SK-N-SH (cell line): ENCODE data around the gene ZFHX3. TPM values are rescaled to one million over a fixed set of nuclear protein-coding genes. Genes with fewer than 3 reads are reported as not detected.

ENCODE experiments used
- CTCF ChIA-PET: fragments of 300-600, 350-600 bp; formaldehyde crosslinking; extraction: SDS; loops from one replicate; lab custom pipeline; 2021; lab: Yijun Ruan, JAX
- POLR2A ChIA-PET: fragments of 350-600 bp; sonication (Branson Sonifier 250); formaldehyde crosslinking; extraction: SDS; loops from one replicate; lab custom pipeline; 2020; ENCODE audit warnings: antibody characterized with exemption, inconsistent platforms; lab: Yijun Ruan, JAX
- DNase-seq: peaks from one replicate; pipeline ENCODE4 v3.0.0; 2012
- H2AFZ ChIP-seq: fragments of 200-600 bp; sonication (generic); 2 replicates; pipeline ENCODE4 v1.8.1; 2016; ENCODE audit warnings: antibody characterized with exemption, mild to moderate bottlenecking, low read depth
- H3F3A ChIP-seq: fragments of 200-600 bp; sonication (generic); replicated peaks from 2 replicates; pipeline ENCODE3; 2016; ENCODE audit warnings: antibody characterized with exemption, mild to moderate bottlenecking; ENCODE audit not compliant: insufficient read depth
- H3K27ac ChIP-seq, 2 experiments: fragments of 200-500 bp in 1 of 2; fragments of 200-600 bp in 1 of 2; sonication (Bioruptor generic) in 1 of 2; sonication (generic), shearing (Covaris generic) in 1 of 2; 2 replicates each; pipeline versions ENCODE4 v1.5.1 to v1.6.1; 2014 to 2016; ENCODE audit warnings: low read depth in 2 of 2, inconsistent platforms in 1 of 2, low read length in 1 of 2, mild to moderate bottlenecking in 1 of 2, mixed read lengths in 1 of 2
- H3K27me3 ChIP-seq: fragments of 200-600 bp; sonication (generic), shearing (Covaris generic); 2 replicates; pipeline ENCODE4 v1.6.1; 2016; ENCODE audit warnings: mixed run types; ENCODE audit not compliant: insufficient read depth
- H3K36me3 ChIP-seq, 2 experiments: fragments of 200-500 bp in 1 of 2; fragments of 200-600 bp in 1 of 2; sonication (Bioruptor generic) in 1 of 2; sonication (generic) in 1 of 2; replicated peaks in 1 of 2; 2 replicates each; pipeline versions ENCODE3 to v1.5.1; 2014 to 2016; ENCODE audit warnings: low read length in 1 of 2, mild to moderate bottlenecking in 1 of 2; ENCODE audit not compliant: insufficient read depth in 2 of 2, control insufficient read depth in 1 of 2
- H3K4me1 ChIP-seq, 2 experiments: fragments of 200-500 bp in 1 of 2; fragments of 200-600 bp in 1 of 2; sonication (Bioruptor generic) in 1 of 2; sonication (generic), shearing (Covaris generic) in 1 of 2; 2 replicates each; pipeline versions ENCODE4 v1.5.1 to v1.6.1; 2014 to 2016; ENCODE audit warnings: low read depth in 1 of 2, low read length in 1 of 2, mixed run types in 1 of 2; ENCODE audit not compliant: insufficient read depth in 2 of 2, control insufficient read depth in 1 of 2
- H3K4me2 ChIP-seq: fragments of 200-600 bp; sonication (generic), shearing (Covaris generic); 2 replicates; pipeline ENCODE4 v1.6.1; 2017; ENCODE audit warnings: mixed run types
- H3K4me3 ChIP-seq, 2 experiments: fragments of 200-500 bp in 1 of 2; fragments of 200-600 bp in 1 of 2; sonication (Bioruptor generic) in 1 of 2; sonication (generic), shearing (Covaris generic) in 1 of 2; 2 replicates each; pipeline versions ENCODE4 v1.5.1 to v1.8.1; 2014 to 2016; ENCODE audit warnings: low read depth in 2 of 2, inconsistent platforms in 1 of 2, low read length in 1 of 2, mild to moderate bottlenecking in 1 of 2, mixed read lengths in 1 of 2, moderate library complexity in 1 of 2
- H3K79me2 ChIP-seq: fragments of 200-600 bp; sonication (generic); 2 replicates; pipeline ENCODE4 v1.8.1; 2017; ENCODE audit warnings: mild to moderate bottlenecking; ENCODE audit not compliant: insufficient read depth
- H3K9ac ChIP-seq: fragments of 200-600 bp; sonication (generic); 2 replicates; pipeline ENCODE4 v1.6.1; 2017; ENCODE audit warnings: mixed run types
- H3K9me2 ChIP-seq: fragments of 200-600 bp; sonication (generic); 2 replicates; pipeline ENCODE4 v1.6.1; 2017; ENCODE audit warnings: mixed run types
- H3K9me3 ChIP-seq: fragments of 200-600 bp; sonication (generic); 2 replicates; pipeline ENCODE4 v1.6.1; 2017; ENCODE audit warnings: mixed run types, mild to moderate bottlenecking, moderate library complexity
- H4K20me1 ChIP-seq: fragments of 200-600 bp; sonication (generic); 2 replicates; pipeline ENCODE4 v1.6.1; 2017; ENCODE audit warnings: mild to moderate bottlenecking, mixed run types; ENCODE audit not compliant: insufficient read depth
- ELF1 ChIP-seq: IDR thresholded peaks from 2 replicates; pipeline ENCODE4 v1.4.0; 2012
- EZH2phosphoT487 ChIP-seq: fragments of 200-600 bp; sonication (generic); IDR thresholded peaks from 2 replicates; pipeline ENCODE4 v1.6.1; 2017; ENCODE audit warnings: low read depth, mixed run types, mild to moderate bottlenecking, antibody characterized with exemption, moderate library complexity, borderline replicate concordance
- FOXJ3 ChIP-seq: sonication (generic); formaldehyde crosslinking; IDR thresholded peaks from 2 replicates; pipeline ENCODE4 v1.5.1; 2020; ENCODE audit warnings: mild to moderate bottlenecking, missing genetic modification reagents
- IRF3 ChIP-seq: fragments of 150-350 bp; IDR thresholded peaks from 2 replicates; pipeline ENCODE4 v1.6.1; 2016; ENCODE audit warnings: mild to moderate bottlenecking, low read depth, low read length
- NFIC ChIP-seq: IDR thresholded peaks from 2 replicates; pipeline ENCODE4 v1.4.0; 2012; ENCODE audit warnings: borderline replicate concordance
- NRF1 ChIP-seq: IDR thresholded peaks from 2 replicates; pipeline ENCODE4 v1.6.1; 2012; ENCODE audit warnings: low read depth, mild to moderate bottlenecking, low read length
- PBX3 ChIP-seq: IDR thresholded peaks from 2 replicates; pipeline ENCODE4; 2012
- POLR2AphosphoS5 ChIP-seq: IDR thresholded peaks from 2 replicates; pipeline ENCODE4 v1.6.1; 2012; ENCODE audit warnings: low read depth, low read length
- RAD21 ChIP-seq: IDR thresholded peaks from 2 replicates; pipeline ENCODE4 v1.6.1; 2012; ENCODE audit warnings: mild to moderate bottlenecking, low read length
- REST ChIP-seq: IDR thresholded peaks from 2 replicates; pipeline ENCODE4 v1.6.1; 2012; ENCODE audit warnings: mild to moderate bottlenecking, low read depth, low read length, moderate library complexity
- TAF1 ChIP-seq: IDR thresholded peaks from 2 replicates; pipeline ENCODE4 v1.6.1; 2012; ENCODE audit warnings: low read depth, mild to moderate bottlenecking, low read length, moderate library complexity, borderline replicate concordance
- TEAD4 ChIP-seq: IDR thresholded peaks from 2 replicates; pipeline ENCODE4 v1.4.0; 2012; ENCODE audit warnings: mild to moderate bottlenecking, borderline replicate concordance; ENCODE audit not compliant: insufficient read depth
- USF1 ChIP-seq: IDR thresholded peaks from 2 replicates; pipeline ENCODE4 v1.4.0; 2012; ENCODE audit warnings: low read depth, borderline replicate concordance
- USF2 ChIP-seq: fragments of 150-350 bp; IDR thresholded peaks from 2 replicates; pipeline ENCODE4 v1.6.1; 2017; ENCODE audit warnings: antibody characterized with exemption, low read length, low read depth, borderline replicate concordance
- YY1 ChIP-seq: IDR thresholded peaks from 2 replicates; pipeline ENCODE4 v1.4.0; 2012; ENCODE audit warnings: low read depth, mild to moderate bottlenecking
- WGBS: methylation state at CpG from one replicate; pipeline ENCODE4 v1.1.6; 2017; ENCODE audit warnings: low lambda C conversion rate; 5-methylcytosine and 5-hydroxymethylcytosine counted together
- polyA plus RNA-seq, 3 experiments: library from polyadenylated mRNA; depleted of rRNA; stranded (reverse); fragments of >200 nt; gene quantifications; 2 replicates each; pipeline ENCODE4 v1.2.3, GENCODE V29; 2012

ZFHX3 gene
- polyA plus RNA-seq, 1 of the 3 experiments (the other 2 are of a cell fraction): 2.0 TPM

- Histone ChIP-seq H3K9ac (no peak overlapping the region), H2AFZ (no peak overlapping the region), H4K20me1 (no peaks in the 10 kb centered on the region), H3K4me3 (no peak overlapping the region), H3K79me2 (no peaks in the 10 kb centered on the region), H3K27ac (no peak overlapping the region), H3K4me1 (no peaks in the 10 kb centered on the region), H3F3A (peaks cover 5% of the 10 kb centered on the region), H3K4me2 (no peak overlapping the region), H3K36me3 (no peaks in the 10 kb centered on the region), H3K27me3 (no peaks in the 10 kb centered on the region), H3K9me3 (no peaks in the 10 kb centered on the region), H3K9me2 (no peaks in the 10 kb centered on the region)
- no peak for TF ChIP-seq TAF1
- TF ChIP-seq USF1: no peak
- TF ChIP-seq USF2: no peak
- TF ChIP-seq IRF3: no peak
- TF ChIP-seq REST: no peak
- no peak for TF ChIP-seq YY1
- ChIA-PET POLR2A (no interaction called here), CTCF (interaction anchor here (1.4 kb wide), 1 partner anchor 120 kb away, joined by 3 read pairs; no protein-coding TSS in a partner anchor)
- DNase-seq: no peak
- 67% methylated on average over 1 of the region's 1 CpG for WGBS
These were observed 33.0 kb upstream of the ZFHX3 start for GRCh38 chr16:73080931-73081330.

- Histone ChIP-seq H3F3A (no peaks in the 10 kb centered on the region), H2AFZ (no peak overlapping the region), H3K4me1 (peaks cover 2 to 5% of the 10 kb centered on the region in 2 experiments; a peak in 2 of 4 replicates), H3K27me3 (no peaks in the 10 kb centered on the region), H3K36me3 (no peaks in the 10 kb centered on the region), H4K20me1 (no peaks in the 10 kb centered on the region), H3K9me3 (no peaks in the 10 kb centered on the region), H3K4me3 (no peak overlapping the region), H3K9ac (no peak overlapping the region), H3K27ac (no peak overlapping the region), H3K4me2 (no peak overlapping the region), H3K79me2 (no peaks in the 10 kb centered on the region), H3K9me2 (no peaks in the 10 kb centered on the region)
- CTCF ChIA-PET: no interaction called here
- 68% methylated on average over 6 of the region's 6 CpGs for WGBS
- DNase-seq: no peak
- POLR2A ChIA-PET: no interaction called here
- TF ChIP-seq RAD21 (no peak), TEAD4 (no peak), EZH2phosphoT487 (no peak), PBX3 (no peak), USF2 (no peak), FOXJ3 (CRISPR knock-in tag) (no peak), NRF1 (no peak), ELF1 (no peak), USF1 (no peak), NFIC (no peak), POLR2AphosphoS5 (no peak)
These were observed 28.4 kb upstream of the ZFHX3 start for GRCh38 chr16:73076324-73076810.
